T-helper 17 cell (primary cell): ENCODE measurements around the gene MUC2. TPM values are rescaled to one million over a fixed set of nuclear protein-coding genes. Genes with fewer than 3 reads are reported as not detected.

Experiments used
- ATAC-seq: fragments of 150-1000 bp; cut with Tn5 transposase; 2 replicates; pipeline ENCODE4 v1.10.0; 2021; ENCODE audit warnings: mild to moderate bottlenecking, moderate library complexity
- DNase-seq, 3 donors: peaks; one replicate each; pipeline versions ENCODE4 v3.0.0 to v3.0.0-alpha.2; 2020 to 2021
- H3K9me3 ChIP-seq: one replicate; pipeline ENCODE4 v1.7.0; 2013; ENCODE audit warnings: low read length, mild to moderate bottlenecking; ENCODE audit not compliant: control insufficient read depth, poor library complexity, severe bottlenecking
- H3K27ac Mint-ChIP-seq: one replicate; pipeline ENCODE4 v1.8.0; 2022; ENCODE audit warnings: mild to moderate bottlenecking, moderate library complexity, mixed read lengths
- H3K27me3 Mint-ChIP-seq: one replicate; pipeline ENCODE4 v1.8.0; 2022; ENCODE audit warnings: mixed read lengths
- H3K36me3 Mint-ChIP-seq: one replicate; pipeline ENCODE4 v1.8.0; 2022; ENCODE audit warnings: low read depth, mixed read lengths
- H3K4me1 Mint-ChIP-seq: one replicate; pipeline ENCODE4 v1.8.0; 2022; ENCODE audit warnings: mild to moderate bottlenecking, mixed read lengths
- H3K4me3 Mint-ChIP-seq: one replicate; pipeline ENCODE4 v1.8.0; 2022; ENCODE audit warnings: mild to moderate bottlenecking, moderate library complexity, mixed read lengths
- total RNA-seq, 4 donors: library from RNA in 2 of 4; stranded (reverse) in 2 of 4; gene quantifications; one replicate each; pipeline ENCODE4 v1.2.3 and lab custom pipeline; 2022 to 2026

The MUC2 gene
- total RNA-seq, 2 donors from 2014 or later = not detected

DNA sequence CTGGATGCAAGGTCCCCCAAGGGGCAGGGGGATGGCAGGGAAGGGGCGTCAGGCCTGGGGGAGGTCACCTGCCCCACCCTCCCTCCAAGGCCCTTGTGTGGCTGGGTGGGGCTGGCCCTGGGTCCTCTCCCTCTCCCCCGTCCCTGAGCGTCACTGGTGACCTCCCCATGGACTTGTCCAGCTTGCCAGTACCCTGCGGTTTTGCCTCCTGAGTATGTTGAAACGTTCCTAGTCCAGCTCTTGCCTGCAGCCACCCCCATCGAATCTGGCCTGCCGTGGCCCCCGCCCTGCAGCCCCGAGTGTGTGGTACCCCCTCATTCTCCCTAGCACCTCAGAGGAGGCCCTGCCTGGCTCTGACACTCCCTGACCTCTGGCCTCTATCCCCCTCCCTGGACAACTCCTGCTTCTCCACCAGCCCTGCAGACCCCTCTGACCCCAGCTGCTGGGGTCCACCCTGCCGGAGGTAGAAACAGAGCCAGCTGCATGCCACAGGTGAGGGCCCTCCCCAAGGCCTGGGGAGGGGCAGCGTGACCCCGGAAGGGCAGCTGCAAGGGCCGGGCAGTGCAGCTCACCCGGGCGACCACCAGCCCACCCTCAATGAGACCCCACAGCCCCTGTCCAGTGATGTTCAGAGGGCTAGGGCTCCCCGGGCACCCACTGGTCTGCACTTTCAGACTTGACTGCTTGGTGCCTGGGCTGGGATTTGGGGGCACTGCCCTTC, 34.1 kb upstream of the MUC2 start:
- H3K36me3 Mint-ChIP-seq = no peaks in the 10 kb centered on the region
- no peak overlapping the region for H3K4me3 Mint-ChIP-seq
- DNase-seq = peak in 1 of 3 donors; percentile 11
- H3K27me3 Mint-ChIP-seq = no peaks in the 10 kb centered on the region
- H3K27ac Mint-ChIP-seq = no peak overlapping the region
- ATAC-seq = no peak
- H3K9me3 ChIP-seq = no peaks in the 10 kb centered on the region
- no peaks in the 10 kb centered on the region for H3K4me1 Mint-ChIP-seq

GRCh38 chr11:1041149-1041467, 33.6 kb upstream of the MUC2 start:
- Mint-ChIP-seq H3K27me3 (peaks cover under 1% of the 10 kb centered on the region), H3K4me1 (no peaks in the 10 kb centered on the region), H3K36me3 (no peaks in the 10 kb centered on the region), H3K27ac (no peak overlapping the region), H3K4me3 (no peak overlapping the region)
- ATAC-seq (no peak), DNase-seq (no peak)
- H3K9me3 ChIP-seq = no peaks in the 10 kb centered on the region

- Mint-ChIP-seq H3K4me3 (no peak overlapping the region), H3K27ac (no peak overlapping the region), H3K4me1 (no peaks in the 10 kb centered on the region), H3K27me3 (peaks cover 4% of the 10 kb centered on the region), H3K36me3 (no peaks in the 10 kb centered on the region)
- ATAC-seq = no peak
- no peaks in the 10 kb centered on the region for H3K9me3 ChIP-seq
- no peak for DNase-seq
These were observed 33.2 kb upstream of the MUC2 start for GRCh38 chr11:1041471-1041870.

GRCh38 chr11:1041936-1042608, 32.6 kb upstream of the MUC2 start:
- H3K27ac Mint-ChIP-seq = no peak overlapping the region
- H3K4me1 Mint-ChIP-seq = peaks cover 3% of the 10 kb centered on the region
- H3K4me3 Mint-ChIP-seq = no peak overlapping the region
- no peaks in the 10 kb centered on the region for H3K9me3 ChIP-seq
- ATAC-seq (no peak), DNase-seq (peak in 1 of 3 donors; percentile 6)
- no peaks in the 10 kb centered on the region for H3K36me3 Mint-ChIP-seq
- peaks cover 9% of the 10 kb centered on the region for H3K27me3 Mint-ChIP-seq

- H3K27me3 Mint-ChIP-seq = peaks cover 18% of the 10 kb centered on the region
- H3K27ac Mint-ChIP-seq = no peak overlapping the region
- no peaks in the 10 kb centered on the region for H3K36me3 Mint-ChIP-seq
- peak in 1 of 3 donors; percentile 7 for DNase-seq
- H3K9me3 ChIP-seq = no peaks in the 10 kb centered on the region
- no peak overlapping the region for H3K4me3 Mint-ChIP-seq
- no peak for ATAC-seq
- H3K4me1 Mint-ChIP-seq = peaks cover 3% of the 10 kb centered on the region
These were observed 31.8 kb upstream of the MUC2 start for GRCh38 chr11:1042626-1043562.

DNA sequence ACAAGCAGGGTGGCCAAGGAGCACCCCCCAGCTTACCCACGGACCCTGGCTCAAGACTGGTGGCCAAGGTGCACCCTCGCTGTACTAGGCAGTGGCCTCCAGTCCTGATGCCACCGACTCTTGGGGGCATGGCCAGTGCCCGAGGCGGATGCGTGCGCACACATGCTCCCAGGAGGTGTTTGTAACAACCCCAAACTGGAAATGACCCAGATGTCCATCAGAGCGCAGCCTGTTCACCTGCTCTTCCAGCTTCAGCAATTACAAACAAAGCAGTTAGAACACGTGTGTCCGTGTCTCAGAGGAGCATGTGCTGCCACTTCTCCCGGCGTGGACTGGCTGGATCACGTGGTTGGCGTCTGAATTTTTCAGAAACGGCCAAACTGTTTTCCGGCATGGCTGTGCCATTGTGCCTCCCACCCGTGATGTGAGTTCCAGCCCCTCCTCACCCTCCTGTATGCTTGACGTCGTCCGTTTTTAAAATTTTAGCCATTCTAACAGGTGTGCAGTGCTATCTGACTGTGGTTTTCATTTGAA, 31.0 kb upstream of the MUC2 start:
- no peaks in the 10 kb centered on the region for H3K9me3 ChIP-seq
- Mint-ChIP-seq H3K4me3 (no peak overlapping the region), H3K36me3 (no peaks in the 10 kb centered on the region), H3K27me3 (peaks cover 21% of the 10 kb centered on the region), H3K4me1 (peaks cover 3% of the 10 kb centered on the region), H3K27ac (no peak overlapping the region)
- DNase-seq (no peak), ATAC-seq (no peak)

DNA sequence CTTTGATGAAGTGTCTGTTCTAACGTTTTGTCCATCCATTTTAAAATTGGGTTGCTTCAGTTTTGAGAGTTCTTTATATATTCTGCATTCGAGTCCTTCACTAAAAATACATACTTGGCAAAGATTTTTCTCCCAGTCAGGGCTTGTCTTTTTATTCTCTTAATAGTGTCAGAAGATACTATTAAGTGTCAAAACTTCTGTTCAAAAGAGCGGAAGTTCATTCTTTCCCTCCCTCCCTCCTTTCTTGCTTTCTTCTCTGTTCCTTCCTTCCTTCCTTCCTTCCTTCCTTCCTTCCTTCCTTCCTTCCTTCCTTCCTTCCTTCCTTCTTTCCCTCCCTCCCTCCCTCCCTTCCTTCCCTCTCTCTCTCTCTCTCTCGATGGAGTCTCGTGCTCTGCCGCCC, 30.5 kb upstream of the MUC2 start:
- DNase-seq (no peak), ATAC-seq (no peak)
- Mint-ChIP-seq H3K27me3 (peaks cover 25% of the 10 kb centered on the region), H3K36me3 (no peaks in the 10 kb centered on the region), H3K4me3 (no peak overlapping the region), H3K27ac (peak overlapping the region; percentile 17), H3K4me1 (peaks cover 3% of the 10 kb centered on the region)
- no peaks in the 10 kb centered on the region for H3K9me3 ChIP-seq

DNA sequence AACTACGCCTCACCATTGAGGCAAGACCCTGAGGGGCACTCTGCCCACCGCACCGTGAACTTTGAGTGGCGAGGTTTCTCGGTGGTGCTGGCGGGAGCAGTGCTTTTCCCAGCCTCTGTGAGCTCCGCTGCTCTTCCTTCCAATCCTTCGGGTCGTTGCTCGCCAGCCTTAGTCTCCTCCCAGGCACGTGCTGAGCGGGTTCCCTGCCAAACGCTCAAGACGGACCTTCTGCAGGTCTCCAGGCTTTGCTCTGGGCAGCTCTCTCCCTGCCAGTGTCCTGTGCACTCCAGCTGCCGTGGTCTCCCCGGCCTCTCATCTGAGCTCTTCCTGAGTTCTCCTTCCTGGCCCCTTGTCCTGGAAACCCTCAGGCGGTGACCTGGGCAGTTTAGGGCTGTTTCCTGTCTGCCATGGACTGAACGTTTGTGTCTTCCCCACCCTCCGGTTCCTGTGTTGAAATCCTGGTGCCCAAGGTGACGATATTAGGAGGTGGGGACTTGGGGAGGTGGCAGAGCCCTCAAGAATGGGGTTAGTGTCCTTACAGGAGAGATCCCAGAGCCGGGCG, 27.0 kb upstream of the MUC2 start:
- DNase-seq = no peak
- no peaks in the 10 kb centered on the region for H3K36me3 Mint-ChIP-seq

DNA sequence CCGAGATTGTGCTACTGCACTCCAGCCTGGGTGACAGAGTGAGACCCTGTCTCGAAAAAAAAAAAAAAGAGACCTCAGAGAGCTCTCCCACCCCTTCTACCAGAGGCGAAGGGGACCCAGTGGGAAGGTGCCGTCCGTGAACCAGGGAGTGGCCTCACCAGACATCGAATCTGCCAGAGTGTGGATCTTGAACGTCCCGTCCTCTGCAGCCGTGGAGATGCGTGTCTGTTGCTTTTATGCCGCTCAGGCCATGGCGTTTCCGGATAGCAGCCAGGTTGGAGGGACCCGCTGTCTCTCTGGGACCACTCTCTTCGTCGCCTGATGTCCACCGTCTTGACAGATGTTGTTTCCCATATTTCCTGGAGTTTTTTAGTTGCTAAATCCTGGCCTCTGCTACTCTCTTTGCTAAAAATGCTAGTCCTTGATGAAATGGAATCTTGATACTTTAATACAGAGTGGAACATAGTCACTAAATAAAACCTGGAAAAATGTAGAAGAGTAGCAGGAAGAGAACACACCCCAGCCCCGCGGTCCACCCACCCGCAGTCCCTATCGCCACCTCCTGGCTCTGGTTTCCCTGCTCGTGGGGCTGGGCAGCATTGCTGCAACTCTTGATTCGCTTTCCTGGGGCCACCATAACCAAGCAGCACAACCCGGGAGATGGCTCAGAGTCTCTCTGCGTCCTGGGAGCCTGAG, 26.2 kb upstream of the MUC2 start:
- H3K27me3 Mint-ChIP-seq = peaks cover 25% of the 10 kb centered on the region
- H3K27ac Mint-ChIP-seq = no peak overlapping the region
- no peaks in the 10 kb centered on the region for H3K36me3 Mint-ChIP-seq
- peaks cover 8% of the 10 kb centered on the region for H3K4me1 Mint-ChIP-seq
- no peak overlapping the region for H3K4me3 Mint-ChIP-seq
- ATAC-seq (no peak), DNase-seq (peak in 1 of 3 donors; percentile 0)
- H3K9me3 ChIP-seq = no peaks in the 10 kb centered on the region

More for the DNA sequence above, 27.0 kb upstream of the MUC2 start:
- H3K9me3 ChIP-seq = no peaks in the 10 kb centered on the region
- H3K4me1 Mint-ChIP-seq = peaks cover 8% of the 10 kb centered on the region
- peaks cover 25% of the 10 kb centered on the region for H3K27me3 Mint-ChIP-seq
- no peak overlapping the region for H3K27ac Mint-ChIP-seq
- no peak for ATAC-seq
- H3K4me3 Mint-ChIP-seq = no peak overlapping the region

DNA sequence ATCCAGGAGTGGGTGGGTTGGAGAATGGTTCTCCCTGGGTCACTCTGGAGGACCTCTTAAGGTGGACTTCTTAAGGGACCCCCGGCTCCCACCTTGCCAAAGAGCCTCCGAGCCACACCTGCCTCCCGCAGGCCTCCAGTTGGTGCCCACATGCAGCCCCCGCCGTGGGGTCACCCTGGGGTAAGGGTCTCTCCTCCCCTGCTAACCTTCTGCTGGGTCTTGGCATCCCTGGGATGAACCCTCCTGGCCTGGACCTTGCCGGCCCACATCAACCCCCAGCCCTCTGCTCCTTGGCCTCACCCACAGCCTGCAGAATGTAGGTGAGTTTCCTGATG, 25.6 kb upstream of the MUC2 start:
- H3K9me3 ChIP-seq = no peaks in the 10 kb centered on the region
- Mint-ChIP-seq H3K27ac (no peak overlapping the region), H3K4me1 (peaks cover 8% of the 10 kb centered on the region), H3K36me3 (no peaks in the 10 kb centered on the region), H3K4me3 (no peak overlapping the region), H3K27me3 (peaks cover 25% of the 10 kb centered on the region)
- peak in 1 of 3 donors; percentile 2 for DNase-seq
- no peak for ATAC-seq

GRCh38 chr11:1049431-1049891, 25.2 kb upstream of the MUC2 start:
- Mint-ChIP-seq H3K36me3 (no peaks in the 10 kb centered on the region), H3K4me1 (peaks cover 8% of the 10 kb centered on the region), H3K27ac (no peak overlapping the region), H3K27me3 (peaks cover 25% of the 10 kb centered on the region), H3K4me3 (no peak overlapping the region)
- peak in 2 of 3 donors; percentile 1 to 8 for DNase-seq
- no peak for ATAC-seq
- no peaks in the 10 kb centered on the region for H3K9me3 ChIP-seq

DNA sequence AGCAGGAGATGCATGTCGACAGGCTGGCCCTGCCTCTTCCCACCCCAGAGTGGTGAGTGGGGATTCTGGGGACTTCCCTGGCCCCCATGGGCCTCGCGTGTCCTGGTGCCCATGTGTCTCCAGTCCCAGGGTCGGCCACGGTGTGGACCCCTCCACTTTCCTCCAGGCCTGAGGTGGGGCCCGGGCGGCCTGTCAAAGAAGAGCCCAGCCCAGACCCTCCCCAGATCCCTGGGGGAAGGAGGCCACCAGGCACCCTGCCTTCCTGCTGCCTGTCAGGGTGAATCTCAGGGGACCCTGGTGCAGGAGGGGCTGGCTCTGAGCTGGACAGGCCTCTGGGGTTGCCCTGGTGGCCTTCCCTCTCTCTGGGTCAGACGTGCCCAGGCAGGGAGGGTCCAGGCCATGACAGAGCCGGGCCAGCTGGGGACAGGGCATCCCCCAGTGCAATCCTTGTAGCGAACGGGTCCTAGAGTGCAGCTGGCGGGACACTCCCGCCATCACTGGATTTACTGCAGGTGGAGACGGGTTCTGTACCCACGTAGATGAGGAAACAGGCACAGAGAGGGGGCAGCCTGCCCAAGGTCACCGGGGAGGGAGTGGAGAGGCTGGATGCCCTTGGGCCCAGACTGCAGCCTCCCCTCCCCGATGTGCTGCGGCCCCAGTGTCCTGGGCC, 24.6 kb upstream of the MUC2 start:
- H3K9me3 ChIP-seq = no peaks in the 10 kb centered on the region
- H3K36me3 Mint-ChIP-seq = no peaks in the 10 kb centered on the region
- no peak for ATAC-seq
- H3K27me3 Mint-ChIP-seq = peaks cover 26% of the 10 kb centered on the region
- DNase-seq = peak in 1 of 3 donors; percentile 3
- H3K27ac Mint-ChIP-seq = no peak overlapping the region
- H3K4me1 Mint-ChIP-seq = peaks cover 8% of the 10 kb centered on the region
- H3K4me3 Mint-ChIP-seq = no peak overlapping the region
